KMS-11 (cell line): ENCODE results near the gene IFNW1.
A peak's percentile ranks its signal among the peaks of the same experiment; 100 is the strongest.
"Not testable (repeated sequence)": the region's sequence is repeated elsewhere in the genome, so short reads cannot be mapped to it uniquely, and the experiment has no call there.

Experiments
- H2AFZ ChIP-seq: fragments of 200-600 bp; sonication (generic); 2 replicates; pipeline ENCODE4 v1.6.1; 2016; ENCODE audit warnings: antibody characterized with exemption, mixed run types, low read depth
- H3K27ac ChIP-seq: fragments of 200-600 bp; sonication (generic); 2 replicates; pipeline ENCODE4 v1.6.1; 2016; ENCODE audit warnings: mild to moderate bottlenecking, mixed run types
- H3K27me3 ChIP-seq: fragments of 200-600 bp; sonication (generic); 2 replicates; pipeline ENCODE4 v1.6.1; 2017; ENCODE audit warnings: mild to moderate bottlenecking, low read depth, mixed run types, moderate library complexity; ENCODE audit not compliant: insufficient read depth
- H3K36me3 ChIP-seq: fragments of 200-600 bp; sonication (generic); 2 replicates; pipeline ENCODE4 v1.6.1; 2017; ENCODE audit warnings: mild to moderate bottlenecking, mixed run types; ENCODE audit not compliant: insufficient read depth
- H3K4me1 ChIP-seq: fragments of 200-600 bp; sonication (generic); 2 replicates; pipeline ENCODE4 v1.6.1; 2016; ENCODE audit warnings: mild to moderate bottlenecking, low read depth, mixed run types; ENCODE audit not compliant: poor library complexity, severe bottlenecking
- H3K4me2 ChIP-seq: fragments of 200-600 bp; sonication (generic); 2 replicates; pipeline ENCODE4 v1.7.0; 2016; ENCODE audit warnings: mild to moderate bottlenecking, mixed run types
- H3K4me3 ChIP-seq: fragments of 200-600 bp; sonication (generic); IDR thresholded peaks from 2 replicates; pipeline ENCODE4 v1.6.1; 2017; ENCODE audit warnings: low read depth, low read length, mixed read lengths; ENCODE audit not compliant: insufficient read depth
- H3K79me2 ChIP-seq: fragments of 200-600 bp; sonication (generic); 2 replicates; pipeline ENCODE4 v1.6.1; 2016; ENCODE audit warnings: low read depth, mixed run types; ENCODE audit not compliant: insufficient read depth
- H3K9ac ChIP-seq: fragments of 200-600 bp; sonication (generic); 2 replicates; pipeline ENCODE4 v1.6.1; 2016; ENCODE audit warnings: mild to moderate bottlenecking, mixed run types
- H4K20me1 ChIP-seq: fragments of 200-600 bp; sonication (generic); 2 replicates; pipeline ENCODE4 v1.6.1; 2016; ENCODE audit warnings: mild to moderate bottlenecking, mixed run types; ENCODE audit not compliant: insufficient read depth
- CTCF ChIP-seq: fragments of 200-600 bp; sonication (generic); conservative IDR thresholded peaks from 2 replicates; pipeline ENCODE4 v1.6.1; 2017; ENCODE audit warnings: low read depth, mild to moderate bottlenecking, antibody characterized with exemption, low read length, moderate library complexity, mixed read lengths

IFNW1 gene

GRCh38 chr9:21171351-21171750 is 29.7 kb upstream of the IFNW1 start:
- Histone ChIP-seq H3K4me3 (no peak overlapping the region), H3K27me3 (no peaks in the 10 kb centered on the region), H3K9ac (no peak overlapping the region), H2AFZ (no peak overlapping the region), H3K36me3 (no peaks in the 10 kb centered on the region), H4K20me1 (no peaks in the 10 kb centered on the region), H3K4me1 (no peaks in the 10 kb centered on the region), H3K79me2 (no peaks in the 10 kb centered on the region), H3K4me2 (no peak overlapping the region), H3K27ac (no peak overlapping the region)
- no peak for TF ChIP-seq CTCF

GRCh38 chr9:21166560-21166959 is 24.9 kb upstream of the IFNW1 start, which contains the start of gene IFNA21:
IFNA21 (minus strand) TSS chr9:21166660; CDS start chr9:21166612, 48 bp downstream.
- not testable (repeated sequence) for H3K79me2 ChIP-seq, H3K27me3 ChIP-seq, H3K9ac ChIP-seq, H2AFZ ChIP-seq, H3K4me2 ChIP-seq, H3K4me3 ChIP-seq, H3K27ac ChIP-seq, H3K36me3 ChIP-seq, H4K20me1 ChIP-seq, H3K4me1 ChIP-seq

GRCh38 chr9:21165516-21165915 is 23.9 kb upstream of the IFNW1 start:
- Histone ChIP-seq H4K20me1 (no peaks in the 10 kb centered on the region), H2AFZ (no peak overlapping the region), H3K79me2 (no peaks in the 10 kb centered on the region), H3K27ac (no peak overlapping the region), H3K4me1 (peaks cover 3% of the 10 kb centered on the region), H3K36me3 (no peaks in the 10 kb centered on the region), H3K4me3 (no peak overlapping the region), H3K4me2 (no peak overlapping the region), H3K9ac (no peak overlapping the region), H3K27me3 (no peaks in the 10 kb centered on the region)
- no peak for TF ChIP-seq CTCF

- TF ChIP-seq CTCF: no peak
- no peak overlapping the region for H3K9ac ChIP-seq
- no peak overlapping the region for H3K4me3 ChIP-seq
- H3K27me3 ChIP-seq: no peaks in the 10 kb centered on the region
- H3K36me3 ChIP-seq: no peaks in the 10 kb centered on the region
- no peak overlapping the region for H2AFZ ChIP-seq
- no peak overlapping the region for H3K27ac ChIP-seq
- H4K20me1 ChIP-seq: no peaks in the 10 kb centered on the region
- H3K4me2 ChIP-seq: 0 out of 2 replicates have a peak overlapping the region, but pooled peaks have one; percentile 23
- H3K4me1 ChIP-seq: peaks cover 10% of the 10 kb centered on the region
- no peaks in the 10 kb centered on the region for H3K79me2 ChIP-seq
Observed at GRCh38 chr9:21160178-21160577, 18.5 kb upstream of the IFNW1 start.

- Histone ChIP-seq H3K4me3 (no peak overlapping the region), H2AFZ (no peak overlapping the region)
- no peak for TF ChIP-seq CTCF
Observed at GRCh38 chr9:21155501-21155900, 13.9 kb upstream of the IFNW1 start.

More at GRCh38 chr9:21155501-21155900, 13.9 kb upstream of the IFNW1 start:
- H3K27me3 ChIP-seq: no peaks in the 10 kb centered on the region
- H4K20me1 ChIP-seq: no peaks in the 10 kb centered on the region
- H3K9ac ChIP-seq: no peak overlapping the region
- no peak overlapping the region for H3K27ac ChIP-seq
- no peaks in the 10 kb centered on the region for H3K79me2 ChIP-seq
- H3K36me3 ChIP-seq: no peaks in the 10 kb centered on the region
- peaks cover 10% of the 10 kb centered on the region for H3K4me1 ChIP-seq
- H3K4me2 ChIP-seq: no peak overlapping the region
